PC-3 (cell line): ENCODE results near the gene GPRC5D. TPM values are rescaled to one million over a fixed set of nuclear protein-coding genes. Genes with fewer than 3 reads are reported as not detected.

Experiments
- ATAC-seq: fragments of 200-7000 bp; cut with Tn5 transposase; 2 replicates; pipeline ENCODE4 v1.9.1; 2020; ENCODE audit warnings: mild to moderate bottlenecking, moderate library complexity
- BruUV-seq: library from RNA; stranded (reverse); fragments of 400-500 nt; replicated peaks from 2 replicates; lab custom pipeline; 2021; lab: Mats Ljungman, UMichigan
- CTCF ChIA-PET: fragments of 300-600 bp; sonication (Branson Sonifier 250); formaldehyde crosslinking; loops from one replicate; lab custom pipeline; 2022; ENCODE audit warnings: antibody characterized with exemption; lab: Charles Lee
- POLR2A ChIA-PET: fragments of 300-600 bp; sonication (Branson Sonifier 250); formaldehyde crosslinking; loops from one replicate; lab custom pipeline; 2022; ENCODE audit warnings: antibody characterized with exemption; ENCODE audit not compliant: unreplicated experiment; lab: Charles Lee
- DNase-seq: peaks from one replicate; pipeline ENCODE4 v3.0.0-alpha.2; 2015
- H2AFZ ChIP-seq: fragments of 300-600 bp; sonication (generic); 2 replicates; pipeline ENCODE4 v1.6.0; 2016; ENCODE audit warnings: antibody characterized with exemption, low read length
- H3F3A ChIP-seq: fragments of 300-600 bp; sonication (generic); one replicate; pipeline ENCODE4 v1.6.0; 2017; ENCODE audit warnings: antibody characterized with exemption, low read length, control low read depth, mild to moderate bottlenecking; ENCODE audit not compliant: unreplicated experiment
- H3K27ac ChIP-seq: fragments of 300-600 bp; sonication (generic); 2 replicates; pipeline ENCODE4 v1.5.1; 2016; ENCODE audit warnings: mild to moderate bottlenecking, low read length
- H3K27me3 ChIP-seq: fragments of 300-600 bp; sonication (generic); 2 replicates; pipeline ENCODE4 v1.6.1; 2016; ENCODE audit warnings: low read length, mixed read lengths
- H3K36me3 ChIP-seq: fragments of 300-600 bp; sonication (generic); 2 replicates; pipeline ENCODE4 v1.6.1; 2016; ENCODE audit warnings: low read depth, mixed run types, low read length, mixed read lengths
- H3K4me1 ChIP-seq: fragments of 300-600 bp; sonication (generic); 2 replicates; pipeline ENCODE4 v1.5.1; 2016; ENCODE audit warnings: low read length; ENCODE audit not compliant: insufficient read depth
- H3K4me2 ChIP-seq: fragments of 300-600 bp; sonication (generic); 2 replicates; pipeline ENCODE4 v1.6.0; 2016; ENCODE audit warnings: low read length
- H3K4me3 ChIP-seq: fragments of 300-600 bp; sonication (generic); 2 replicates; pipeline ENCODE4 v1.5.1; 2016; ENCODE audit warnings: mild to moderate bottlenecking, low read length, mixed read lengths
- H3K79me2 ChIP-seq: fragments of 300-600 bp; sonication (generic); 2 replicates; pipeline ENCODE4 v1.6.1; 2017; ENCODE audit warnings: low read length, mixed read lengths
- H3K9ac ChIP-seq: fragments of 300-600 bp; sonication (generic); 2 replicates; pipeline ENCODE4 v1.6.0; 2016; ENCODE audit warnings: mild to moderate bottlenecking, low read length
- H3K9me2 ChIP-seq: fragments of 300-600 bp; sonication (generic); replicated peaks from 2 replicates; pipeline ENCODE4 v1.6.1; 2016; ENCODE audit warnings: mixed run types, low read length, mixed read lengths
- H3K9me3 ChIP-seq: fragments of 300-600 bp; sonication (generic); 2 replicates; pipeline ENCODE4 v1.6.1; 2016; ENCODE audit warnings: low read length, mixed read lengths
- H4K20me1 ChIP-seq: fragments of 300-600 bp; sonication (generic); 2 replicates; pipeline ENCODE4 v1.6.1; 2016; ENCODE audit warnings: low read length, mixed read lengths
- EZH2 ChIP-seq: fragments of 300-600 bp; sonication (generic); IDR thresholded peaks from one replicate; pipeline ENCODE4 v1.6.1; 2017; ENCODE audit warnings: antibody characterized with exemption, mild to moderate bottlenecking, low read length; ENCODE audit not compliant: unreplicated experiment
- EZH2phosphoT487 ChIP-seq: fragments of 300-600 bp; sonication (generic); IDR thresholded peaks from 2 replicates; pipeline ENCODE4 v1.6.1; 2018; ENCODE audit warnings: mild to moderate bottlenecking, antibody characterized with exemption, low read length, borderline replicate concordance
- intact Hi-C: fragments of 100-400 bp; cut with micrococcal nuclease; formaldehyde crosslinking; loops from 2 replicates; pipeline ENCODE4 v1.9.0; 2023
- total RNA-seq: library from RNA; depleted of rRNA; stranded (reverse); fragments of >200 nt; gene quantifications from 2 replicates; pipeline ENCODE4 v1.2.3, GENCODE V29; 2014
- TF ChIP-seq, protein P1 (sequence below): fragments of 300-600 bp; sonication (generic); conservative IDR thresholded peaks from 2 replicates; pipeline ENCODE4 v1.5.1; 2017; ENCODE audit warnings: antibody characterized with exemption, low read depth, mild to moderate bottlenecking, low read length

GPRC5D gene
- total RNA-seq, 1 experiment from 2014 or later = not detected

DNA sequence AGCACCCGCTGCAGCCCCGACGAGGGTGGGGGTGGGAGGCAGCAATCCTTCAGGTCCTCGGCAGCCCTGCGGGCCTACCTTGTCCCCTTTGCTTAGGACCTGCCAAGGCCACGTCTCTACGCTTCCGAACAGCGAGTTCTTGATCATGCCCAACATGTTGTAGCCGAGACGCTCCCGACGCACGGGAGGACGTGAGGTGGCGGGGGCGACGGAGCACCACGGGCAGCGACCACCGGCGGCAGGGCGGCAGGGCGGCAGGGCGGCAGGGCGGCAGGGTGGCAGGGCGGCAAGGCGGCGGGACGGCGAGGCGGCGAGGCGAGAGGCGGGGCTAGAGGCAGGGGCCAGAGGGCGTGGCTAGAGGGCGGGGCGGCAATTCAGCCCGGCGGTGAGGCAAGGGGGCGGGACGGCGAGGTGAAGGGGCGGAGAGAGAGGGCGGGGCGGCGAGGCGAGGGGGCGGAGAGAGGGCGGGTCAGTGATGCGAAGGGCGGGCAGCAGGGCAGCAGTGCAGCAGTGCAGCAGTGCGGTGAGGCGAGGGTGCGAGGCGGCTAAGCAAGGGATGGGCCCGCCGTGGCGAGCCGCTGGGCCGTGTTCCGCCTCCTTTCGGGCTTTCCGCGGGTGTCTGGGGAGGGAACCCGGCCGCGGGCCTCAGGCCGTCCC, 48.1 kb upstream of the GPRC5D start, which contains the start of gene HEBP1:
Gene HEBP1, minus strand, starts transcription at position 307 of the 657 bp plus-strand sequence. Its CDS starts 151 bp downstream, at position 156.
- peak within 1 kb of the TSS; percentile 74 for H3K9ac ChIP-seq
- no peaks in the 10 kb centered on the region for H4K20me1 ChIP-seq
- ChIA-PET POLR2A (no interaction called here), CTCF (no interaction called here)
- intact Hi-C loops = loop anchor here (2.0 to 5.0 kb wide), 4 partner anchors 99 to 222 kb away; no protein-coding TSS in a partner anchor
- H3K27ac ChIP-seq = peak within 1 kb of the TSS; percentile 14
- no peaks in the 10 kb centered on the region for H3K36me3 ChIP-seq
- peak; percentile 76 for DNase-seq
- peaks cover 62% of the 10 kb centered on the region for H3K79me2 ChIP-seq
- H2AFZ ChIP-seq = peak within 1 kb of the TSS; percentile 70
- H3K27me3 ChIP-seq = no peaks in the 10 kb centered on the region
- H3F3A ChIP-seq = no peaks in the 10 kb centered on the region
- H3K4me2 ChIP-seq = peak within 1 kb of the TSS; percentile 98
- peak; percentile 69 for ATAC-seq
- no TSS peak for BruUV-seq
- TF ChIP-seq EZH2phosphoT487 (no peak), EZH2 (no peak)
- TF ChIP-seq, protein P1, sequence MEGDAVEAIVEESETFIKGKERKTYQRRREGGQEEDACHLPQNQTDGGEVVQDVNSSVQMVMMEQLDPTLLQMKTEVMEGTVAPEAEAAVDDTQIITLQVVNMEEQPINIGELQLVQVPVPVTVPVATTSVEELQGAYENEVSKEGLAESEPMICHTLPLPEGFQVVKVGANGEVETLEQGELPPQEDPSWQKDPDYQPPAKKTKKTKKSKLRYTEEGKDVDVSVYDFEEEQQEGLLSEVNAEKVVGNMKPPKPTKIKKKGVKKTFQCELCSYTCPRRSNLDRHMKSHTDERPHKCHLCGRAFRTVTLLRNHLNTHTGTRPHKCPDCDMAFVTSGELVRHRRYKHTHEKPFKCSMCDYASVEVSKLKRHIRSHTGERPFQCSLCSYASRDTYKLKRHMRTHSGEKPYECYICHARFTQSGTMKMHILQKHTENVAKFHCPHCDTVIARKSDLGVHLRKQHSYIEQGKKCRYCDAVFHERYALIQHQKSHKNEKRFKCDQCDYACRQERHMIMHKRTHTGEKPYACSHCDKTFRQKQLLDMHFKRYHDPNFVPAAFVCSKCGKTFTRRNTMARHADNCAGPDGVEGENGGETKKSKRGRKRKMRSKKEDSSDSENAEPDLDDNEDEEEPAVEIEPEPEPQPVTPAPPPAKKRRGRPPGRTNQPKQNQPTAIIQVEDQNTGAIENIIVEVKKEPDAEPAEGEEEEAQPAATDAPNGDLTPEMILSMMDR = no peak
- peaks cover 19% of the 10 kb centered on the region for H3K4me1 ChIP-seq
- peak within 1 kb of the TSS; percentile 100 for H3K4me3 ChIP-seq
- H3K9me3 ChIP-seq = no peaks in the 10 kb centered on the region
- no peaks in the 10 kb centered on the region for H3K9me2 ChIP-seq

GRCh38 chr12:12999271-12999958, 47.4 kb upstream of the GPRC5D start:
- Histone ChIP-seq H3F3A (no peaks in the 10 kb centered on the region), H3K9me3 (no peaks in the 10 kb centered on the region), H3K4me2 (peak overlapping the region; percentile 98), H3K79me2 (peaks cover 64% of the 10 kb centered on the region), H3K9me2 (no peaks in the 10 kb centered on the region), H4K20me1 (no peaks in the 10 kb centered on the region), H3K4me1 (peaks cover 19% of the 10 kb centered on the region), H3K4me3 (peak overlapping the region; percentile 100), H3K27me3 (no peaks in the 10 kb centered on the region), H3K27ac (no peak overlapping the region), H2AFZ (peak overlapping the region; percentile 70), H3K36me3 (no peaks in the 10 kb centered on the region), H3K9ac (peak overlapping the region; percentile 74)
- no peak for TF ChIP-seq EZH2phosphoT487
- TF ChIP-seq, protein P1 = no peak
- TF ChIP-seq EZH2 = no peak
- BruUV-seq = TSS peak; percentile 43
- peak; percentile 35 for ATAC-seq
- intact Hi-C loops = no loop called here
- ChIA-PET CTCF (interaction anchor here (0.6 kb wide), 1 partner anchor 77 kb away, joined by 3 read pairs; no protein-coding TSS in a partner anchor), POLR2A (interaction anchor here (0.6 kb wide), 1 partner anchor 109 kb away, joined by 3 read pairs; no protein-coding TSS in a partner anchor)
- DNase-seq = peak; percentile 3
